Stimulated activated CD4-positive, alpha-beta T cell treated with anti-CD3 and anti-CD28 coated beads, Interleukin-2, amount 100 ng/mL, for 24 hours (primary cell): Measurements from ENCODE around the gene C1QTNF9.
A peak's percentile ranks its signal among the peaks of the same experiment; 100 is the strongest.
"Not testable (repeated sequence)": the region's sequence is repeated elsewhere in the genome, so short reads cannot be mapped to it uniquely, and the experiment has no call there.

Experiments
- DNase-seq, 2 donors: peaks; one replicate each; pipeline ENCODE4 v3.0.0-alpha.2; 2020

Gene C1QTNF9

GRCh38 chr13:24309300-24309699, at the start of gene C1QTNF9:
Gene C1QTNF9, plus strand, starts transcription at chr13:24309580. Its CDS starts 6,424 bp downstream, at chr13:24316004.
- not testable (repeated sequence) for DNase-seq

- no peak for DNase-seq
These were observed 47.8 kb upstream of the C1QTNF9 start for GRCh38 chr13:24261566-24261965.

- DNase-seq, result no peak
These were observed 45.7 kb upstream of the C1QTNF9 start for GRCh38 chr13:24263632-24264031.

DNA sequence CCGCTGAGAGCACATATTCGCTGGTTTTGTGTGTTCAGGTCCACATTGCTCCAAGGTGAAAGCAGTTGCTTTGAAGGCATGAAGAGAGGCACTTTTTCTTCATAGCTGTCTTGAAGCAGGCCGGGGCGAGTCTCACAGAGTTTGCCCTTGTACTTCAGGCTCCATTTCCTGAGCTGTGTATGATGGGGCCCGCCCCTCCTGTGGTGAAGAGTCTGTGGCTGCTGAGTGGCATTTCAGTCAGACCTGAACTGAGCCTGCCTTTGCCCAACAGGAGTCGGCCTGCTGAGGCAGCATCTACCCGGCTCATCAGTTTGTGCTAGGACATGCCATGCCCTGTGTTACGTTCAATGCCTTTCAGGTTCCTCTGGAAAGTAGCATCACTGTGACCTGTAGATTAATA, 44.4 kb upstream of the C1QTNF9 start:
- peak; percentile 81 for DNase-seq

GRCh38 chr13:24265453-24265852, 43.9 kb upstream of the C1QTNF9 start:
- peak in 1 of 2 donors; percentile 17 for DNase-seq

DNA sequence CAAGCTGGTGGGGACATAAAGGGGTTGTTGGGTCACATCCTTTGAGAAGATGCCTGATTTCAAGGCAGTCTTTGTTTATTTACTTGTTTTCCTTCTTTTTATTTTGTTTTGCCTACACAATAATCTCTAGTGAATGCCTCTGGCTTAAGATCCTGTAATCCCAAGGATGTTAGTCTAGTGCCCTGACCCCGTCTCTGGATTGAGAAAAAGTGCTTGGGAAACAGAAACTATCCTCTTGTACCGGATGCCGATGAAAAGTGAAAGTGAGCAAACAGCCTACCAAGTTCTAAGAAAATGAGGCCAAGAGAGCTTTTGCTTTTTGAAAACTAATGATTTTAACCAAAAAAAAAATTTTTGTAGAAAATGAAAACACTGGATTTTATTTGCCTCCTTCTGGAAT, 42.1 kb upstream of the C1QTNF9 start:
- DNase-seq, result peak in 1 of 2 donors; percentile 25

DNA sequence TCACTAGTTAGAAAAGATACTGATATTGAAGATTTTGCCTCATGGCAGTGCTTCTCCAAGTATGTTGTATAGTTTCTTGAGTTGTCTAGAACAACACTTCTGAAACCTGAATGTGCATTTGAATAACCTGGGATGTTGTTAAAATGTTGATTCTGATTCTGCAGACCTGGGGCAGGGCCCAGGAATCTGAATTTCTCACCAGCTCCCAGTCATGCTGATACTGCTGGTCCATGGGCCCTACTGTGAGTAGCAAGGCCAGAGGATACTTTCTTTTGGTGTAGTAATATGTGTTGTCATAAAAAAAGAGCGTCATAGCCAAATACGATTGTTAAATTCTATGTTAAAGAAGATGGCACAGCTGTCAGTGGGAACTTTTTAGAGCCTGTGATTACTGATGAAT, 41.6 kb upstream of the C1QTNF9 start:
- DNase-seq, result peak in 1 of 2 donors; percentile 22

DNA sequence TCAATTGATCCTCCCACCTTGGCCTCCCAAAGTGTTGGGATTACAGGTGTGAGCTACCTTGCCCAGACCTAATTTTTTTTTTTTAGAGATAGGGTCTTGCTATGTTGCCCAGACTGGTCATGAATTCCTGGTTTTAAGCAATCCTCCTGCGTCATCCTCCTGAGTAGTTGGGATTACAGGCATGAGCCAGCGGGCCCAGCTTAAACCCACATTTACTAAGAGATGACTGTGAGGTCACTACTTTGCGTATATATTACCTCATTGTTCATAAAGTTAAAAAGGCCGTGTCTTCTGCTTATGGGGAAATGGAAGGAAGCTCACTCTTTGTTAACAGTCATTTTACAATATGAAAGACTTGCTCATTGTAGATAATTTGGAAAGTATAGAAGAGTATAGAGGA, 39.6 kb upstream of the C1QTNF9 start:
- DNase-seq, result peak in 1 of 2 donors; percentile 14

DNA sequence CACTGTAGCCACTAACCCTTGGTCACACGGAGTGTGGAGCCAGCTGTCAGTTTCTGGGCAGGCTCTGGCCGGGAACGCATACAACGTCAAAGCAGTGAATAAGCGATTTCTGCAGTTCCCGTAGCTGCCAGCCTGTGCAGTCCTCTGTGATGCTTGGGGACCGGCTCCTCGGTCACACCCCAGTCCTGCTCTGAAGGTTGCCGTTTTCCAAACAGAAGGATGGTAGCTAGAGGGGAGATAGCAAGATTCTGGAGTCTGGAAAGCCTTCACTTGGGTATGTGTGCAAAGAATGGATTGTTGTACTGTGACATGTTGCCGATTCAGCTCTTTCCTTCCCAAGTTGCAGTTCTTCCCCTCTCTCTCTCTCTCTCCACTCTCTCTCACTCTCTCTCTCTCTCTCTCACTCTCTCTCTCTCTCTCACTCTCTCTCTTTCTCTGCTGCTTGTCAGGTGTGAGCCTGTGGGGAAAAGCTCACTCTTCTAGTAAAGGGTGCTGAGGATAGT, 38.7 kb upstream of the C1QTNF9 start:
- peak; percentile 57 to 62 for DNase-seq

DNA sequence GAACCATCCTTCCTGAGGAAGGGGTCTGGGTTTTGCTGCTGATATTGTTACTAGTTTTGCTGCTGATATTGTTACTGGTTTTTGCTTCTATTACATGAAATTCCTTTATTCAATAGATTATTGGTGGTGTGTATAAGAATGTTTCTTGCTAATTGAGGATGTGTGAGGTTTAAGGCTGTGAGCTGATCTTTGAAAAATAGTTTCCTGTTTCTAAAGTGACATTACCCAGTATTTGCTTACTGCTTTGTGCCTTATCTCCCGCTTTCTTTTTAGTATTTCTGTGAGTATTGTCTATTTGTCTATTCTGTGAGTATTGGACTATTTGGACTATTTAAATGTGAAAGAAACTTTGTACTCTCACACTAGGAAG, 38.2 kb upstream of the C1QTNF9 start:
- DNase-seq, result no peak

DNA sequence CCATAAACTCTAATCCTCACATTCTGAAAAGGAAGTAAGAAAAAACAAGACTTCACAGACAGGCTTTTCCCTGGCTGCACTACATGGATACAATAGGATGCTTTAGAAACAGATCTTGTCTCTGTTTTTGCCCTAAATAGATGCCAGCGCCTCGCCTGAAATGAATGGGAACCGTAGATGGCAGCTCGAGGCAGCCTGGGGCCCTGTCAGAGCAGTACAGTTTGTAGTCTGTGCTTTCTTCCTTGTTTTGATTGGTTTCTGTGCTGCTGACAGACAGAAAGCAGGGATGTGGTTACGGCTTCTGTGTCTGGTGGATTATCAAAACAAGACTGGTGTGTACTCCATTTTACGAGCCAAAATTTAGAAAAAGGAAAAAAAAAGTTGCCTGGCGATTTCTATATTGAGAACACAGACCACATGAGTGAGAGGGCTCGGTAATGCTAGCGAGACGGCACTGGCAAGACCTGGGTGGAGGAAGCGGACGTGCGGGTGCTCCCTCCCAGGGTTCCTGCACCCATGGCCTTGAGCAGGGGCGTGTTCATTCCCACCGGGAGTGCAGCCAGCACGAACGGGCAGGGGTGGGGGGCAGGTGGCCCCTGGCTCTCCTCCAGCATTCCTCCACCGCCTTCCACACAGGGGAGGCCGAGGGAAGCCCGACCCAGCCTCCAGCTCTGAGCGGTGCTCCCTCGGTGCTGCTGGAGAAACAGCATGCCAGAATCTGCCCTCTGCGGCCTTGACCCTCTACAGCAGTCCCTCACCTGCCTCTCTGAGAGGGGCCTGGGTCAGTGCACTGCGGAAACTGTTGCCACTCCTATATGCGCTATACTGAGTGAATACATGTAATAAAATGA, 37.6 kb upstream of the C1QTNF9 start:
- peak; percentile 55 to 61 for DNase-seq

DNA sequence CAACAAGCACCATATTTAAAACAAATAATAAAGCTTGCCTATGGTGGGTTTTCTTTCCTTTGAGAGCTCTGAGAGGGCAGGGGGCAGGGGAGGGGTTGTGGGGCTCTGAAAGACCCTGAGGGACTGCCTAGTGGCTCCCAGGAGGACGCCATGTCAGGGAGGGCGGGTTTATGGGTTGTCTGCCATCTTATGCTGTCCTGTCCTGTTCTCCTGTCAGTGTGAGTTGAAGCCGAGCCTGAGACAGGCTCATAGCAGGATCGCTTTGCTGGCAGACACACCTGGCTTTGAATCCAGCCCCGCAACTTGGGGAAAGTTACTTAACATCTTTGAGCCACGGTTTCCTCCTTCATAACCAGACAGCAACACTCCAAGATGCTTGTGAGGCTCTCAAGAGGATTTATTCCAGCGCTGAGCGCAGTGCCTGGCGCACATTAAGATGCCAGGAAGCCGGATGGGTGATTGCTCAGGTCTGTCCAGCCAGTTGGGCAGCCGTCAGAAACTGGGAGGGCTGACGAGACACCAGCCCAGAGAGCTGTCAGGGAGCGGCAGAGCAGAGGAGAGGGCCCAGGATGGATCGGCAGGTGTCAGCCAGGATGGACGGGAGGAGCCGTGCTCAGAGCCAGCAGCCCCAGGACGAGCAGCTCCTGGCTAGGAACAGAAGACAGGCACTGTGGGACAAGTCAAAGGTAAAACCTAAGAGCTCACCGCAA, 36.8 kb upstream of the C1QTNF9 start:
- DNase-seq, result peak in 1 of 2 donors; percentile 30

DNA sequence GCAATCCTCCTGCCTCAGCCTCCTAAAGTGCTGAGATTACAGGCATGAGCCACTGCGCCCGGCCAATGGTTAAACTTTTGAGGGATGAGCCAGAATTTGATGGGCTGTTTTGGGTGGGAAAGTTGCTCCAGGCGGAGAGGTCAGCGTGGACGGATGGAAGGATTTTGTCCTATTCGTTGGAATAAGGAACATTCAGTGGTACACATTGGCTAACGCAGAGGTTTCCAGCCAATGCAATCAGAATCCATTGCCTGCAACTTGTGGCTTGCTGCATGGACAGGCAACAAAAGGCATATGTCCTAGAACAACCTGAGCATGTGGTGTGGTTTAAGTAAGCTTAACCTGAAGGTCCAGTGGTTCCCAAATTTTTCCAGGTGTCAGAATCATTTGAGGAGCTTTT, 35.5 kb upstream of the C1QTNF9 start:
- DNase-seq, result peak in 1 of 2 donors; percentile 16

DNA sequence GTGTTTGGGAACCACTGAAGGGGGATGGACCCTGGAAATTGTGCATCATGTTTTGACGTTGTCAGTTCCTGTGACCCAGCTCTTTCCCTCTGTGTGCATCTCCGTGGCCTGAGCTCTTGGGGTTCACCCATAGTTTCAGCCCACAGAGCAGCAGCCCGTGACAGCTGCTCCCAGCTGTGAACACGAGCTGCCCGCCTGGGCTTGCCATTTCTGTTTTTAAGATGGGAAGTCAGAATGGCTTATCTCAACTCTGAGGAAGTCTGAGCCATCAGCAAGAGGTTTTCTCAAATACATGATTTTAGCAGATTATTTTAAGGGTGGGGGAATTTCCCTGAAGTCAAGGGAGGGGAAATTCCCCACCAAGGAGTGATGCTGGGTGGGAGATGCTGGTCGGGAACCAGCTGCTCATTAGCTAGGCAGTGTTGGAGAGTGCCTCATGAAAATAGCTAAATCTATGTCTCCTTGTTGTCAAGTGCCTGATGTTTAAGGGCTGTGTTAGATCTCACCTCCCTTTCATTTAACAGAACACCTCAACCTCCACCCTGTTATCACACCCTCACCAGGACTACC, 34.8 kb upstream of the C1QTNF9 start:
- DNase-seq, result peak; percentile 73 to 74

DNA sequence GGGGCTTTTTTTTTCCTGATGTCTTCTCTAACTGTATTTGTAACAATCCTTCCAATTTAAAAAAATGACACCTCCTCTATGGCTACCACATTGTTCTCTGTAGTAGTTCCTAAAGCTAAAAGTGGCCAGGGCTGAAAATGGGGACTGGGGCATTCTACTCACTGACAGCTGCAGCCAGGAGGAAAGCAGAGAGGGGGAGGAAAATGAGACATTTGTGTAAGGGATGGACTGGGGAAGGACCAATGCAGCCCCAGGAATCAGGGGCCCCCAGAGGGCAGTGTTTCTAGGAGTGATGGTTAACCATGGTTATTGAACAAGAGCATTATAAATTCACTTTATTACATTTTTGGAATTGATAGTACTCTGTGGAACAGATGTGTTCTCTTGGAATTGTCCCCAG, 34.3 kb upstream of the C1QTNF9 start:
- DNase-seq, result no peak

- DNase-seq, result no peak
These were observed 33.1 kb upstream of the C1QTNF9 start for GRCh38 chr13:24276306-24276705.

DNA sequence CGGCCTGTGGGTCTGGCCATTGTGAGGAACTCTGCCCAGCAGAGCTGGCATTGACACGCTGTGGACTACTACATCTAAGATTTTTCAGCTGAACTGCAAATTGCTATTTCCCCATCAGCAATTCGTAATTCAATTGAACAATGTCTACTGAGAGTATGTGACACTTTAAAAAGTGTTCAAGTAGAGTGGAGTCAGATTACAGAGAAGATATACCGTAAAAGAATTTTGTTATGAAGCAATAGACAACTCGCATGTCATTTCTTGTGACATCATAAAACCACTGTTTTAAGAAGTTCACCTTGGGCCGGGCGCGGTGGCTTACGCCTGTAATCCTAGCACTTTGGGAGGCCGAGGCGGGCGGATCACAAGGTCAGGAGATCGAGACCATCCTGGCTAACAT, 32.5 kb upstream of the C1QTNF9 start:
- DNase-seq, result no peak

DNA sequence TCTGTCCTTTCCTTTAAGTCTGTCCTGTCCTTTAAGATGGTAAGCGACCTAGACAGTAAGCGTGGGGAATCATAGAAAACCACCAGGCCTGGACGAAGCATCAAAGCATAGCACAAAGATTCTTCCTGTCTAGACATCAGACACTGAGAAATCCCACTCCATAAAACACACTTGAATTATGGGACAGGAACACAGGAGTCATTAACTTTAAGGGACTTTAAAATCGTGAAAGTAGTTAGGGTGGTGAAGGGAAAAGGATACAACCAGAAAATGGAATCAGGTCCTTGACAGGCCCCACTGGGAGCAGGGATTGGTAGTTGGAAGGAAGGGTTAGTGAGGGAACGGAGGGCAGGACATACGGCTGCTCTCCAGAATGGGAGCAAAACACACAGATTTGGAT, 31.6 kb upstream of the C1QTNF9 start:
- DNase-seq, result no peak

DNA sequence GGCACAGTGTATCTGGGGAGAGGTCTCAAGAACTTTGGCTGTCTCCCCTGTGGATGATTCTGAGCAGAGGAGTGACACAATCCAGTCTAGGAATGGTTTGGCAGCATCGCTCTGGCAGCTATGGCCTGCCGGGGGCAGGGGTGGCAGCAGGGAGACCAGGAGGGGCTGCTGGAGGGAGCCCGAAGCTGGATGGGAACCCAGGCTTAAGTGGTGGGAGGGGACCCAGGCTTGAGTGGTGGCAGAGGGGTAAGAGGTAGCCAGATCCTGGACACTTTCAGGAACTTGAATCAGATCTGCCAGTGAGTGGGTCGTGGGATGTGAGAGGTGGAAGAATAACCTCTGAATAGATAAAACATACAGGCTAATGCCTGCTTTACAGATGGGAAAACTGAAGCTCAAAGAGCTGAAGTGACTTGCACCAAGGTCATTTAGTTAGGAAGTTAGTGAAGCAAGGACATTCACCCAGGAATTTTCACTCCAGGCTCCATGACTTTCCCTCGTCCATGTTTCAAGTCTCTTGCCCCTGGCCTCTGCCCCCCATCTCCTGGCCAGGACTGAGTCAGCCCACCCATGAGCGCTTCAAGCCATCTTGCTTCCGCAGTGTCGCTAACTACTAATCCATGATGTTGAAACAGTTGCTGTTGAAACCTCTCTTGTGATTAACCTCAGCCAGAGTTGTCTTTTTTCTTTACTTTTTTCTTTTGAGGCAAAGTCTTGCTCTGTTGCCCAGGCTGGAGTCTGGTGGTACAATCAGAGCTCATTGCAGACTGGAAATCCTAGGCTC, 29.9 kb upstream of the C1QTNF9 start:
- no peak for DNase-seq

DNA sequence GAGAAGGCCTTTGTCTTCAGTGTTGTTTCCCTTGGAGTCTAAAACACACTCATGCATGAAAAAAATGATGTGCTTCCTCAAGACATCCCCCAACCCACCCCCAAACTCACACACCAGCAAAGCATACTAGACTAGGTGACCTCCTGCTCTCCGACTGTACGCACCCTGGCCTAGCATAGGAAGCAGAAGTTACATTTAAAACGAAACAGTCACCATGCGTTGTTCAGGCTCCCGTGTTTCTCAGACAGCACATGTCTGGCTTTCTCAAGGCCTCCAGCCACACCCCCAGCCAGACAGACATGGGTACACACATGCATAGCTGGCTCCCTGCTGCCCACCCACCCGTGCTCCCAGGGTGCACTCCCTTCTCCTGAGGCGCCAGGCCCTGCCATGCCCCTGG, 28.7 kb upstream of the C1QTNF9 start:
- DNase-seq, result no peak

DNA sequence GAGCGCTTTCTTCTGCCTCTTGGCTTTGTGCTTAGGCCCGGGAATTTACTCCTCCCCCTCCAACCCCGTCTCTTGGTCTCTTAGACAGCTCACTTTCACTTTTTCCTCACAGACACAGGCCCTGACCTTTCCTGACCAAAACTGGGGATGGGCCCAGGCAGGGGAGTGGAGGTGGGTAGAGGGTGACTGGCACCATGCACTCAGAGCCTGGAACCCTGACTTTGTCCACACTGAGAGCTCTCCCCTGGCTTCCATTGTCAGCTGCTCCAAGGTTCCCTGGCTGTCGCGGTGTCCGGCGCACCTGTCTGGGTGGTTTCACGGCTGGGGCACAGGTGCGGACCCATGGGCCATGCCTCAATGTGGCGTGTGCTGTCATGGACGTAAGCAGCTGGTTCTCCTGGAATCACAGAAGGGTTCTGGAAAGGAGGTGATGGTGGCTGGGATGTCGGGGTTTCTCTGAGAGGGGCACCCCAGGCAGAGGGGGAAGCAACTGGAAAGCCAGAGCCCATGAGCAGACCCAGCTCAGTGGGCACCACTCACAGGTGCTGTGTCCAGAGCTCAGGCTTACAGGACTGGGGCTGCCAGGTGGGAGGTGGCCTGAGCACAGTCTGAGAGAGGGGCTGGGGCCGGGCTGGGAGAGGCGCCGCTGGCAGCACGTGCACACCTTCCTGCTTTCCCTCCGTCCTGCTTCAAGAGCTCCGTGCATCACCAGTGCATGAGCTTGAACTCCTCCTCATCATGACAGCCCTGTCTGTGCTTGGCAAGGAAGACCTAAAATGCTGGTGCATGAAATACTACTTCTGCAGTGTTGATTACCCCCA, 28.0 kb upstream of the C1QTNF9 start:
- DNase-seq, result no peak

DNA sequence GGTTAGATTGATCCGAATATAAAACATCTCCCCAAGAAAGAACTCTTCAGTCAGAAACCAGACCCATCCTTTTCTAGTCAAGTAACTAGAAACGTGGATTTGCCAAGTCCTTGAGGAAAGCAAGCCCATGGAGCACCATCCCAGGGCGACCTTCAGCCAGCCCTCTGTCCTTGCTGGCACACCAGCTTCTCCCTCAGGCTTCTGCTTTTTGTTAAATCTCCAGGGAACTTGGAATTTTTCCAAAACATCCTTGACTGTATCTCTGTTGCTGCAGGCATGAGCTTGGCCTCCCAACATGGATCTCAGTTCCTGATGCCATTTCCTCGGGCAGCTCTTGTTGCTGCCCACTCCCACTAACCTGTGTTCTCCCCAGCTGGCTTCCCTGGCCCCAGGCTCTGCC, 27.1 kb upstream of the C1QTNF9 start:
- no peak for DNase-seq
